Measurements from ENCODE around the gene GOLGA6L10. TPM values are rescaled to one million over a fixed set of nuclear protein-coding genes. Genes with fewer than 3 reads are reported as not detected.
"Not testable (repeated sequence)": the region's sequence is repeated elsewhere in the genome, so short reads cannot be mapped to it uniquely, and the experiment has no call there.

Gene GOLGA6L10
- total and polyA plus RNA-seq, 9 donors = 0.19 to 2.5 (median 0.71) TPM

GRCh38 chr15:82373661-82374060, 24.4 kb upstream of the GOLGA6L10 start:
- H3K9me3 ChIP-seq (replicated peaks; ENCODE audit: control insufficient read depth, low read depth, low read length); H3K36me3 ChIP-seq (ENCODE audit: control insufficient read depth, insufficient read depth, low read length); H3K4me1 ChIP-seq (ENCODE audit: control insufficient read depth, insufficient read depth, low read length); DNase-seq; H3K4me3 ChIP-seq (ENCODE audit: low read length); H3K27ac ChIP-seq (ENCODE audit: low read length); H3K27me3 ChIP-seq (ENCODE audit: control insufficient read depth, insufficient read depth, low read length): not testable (repeated sequence)
- no CpG with 5 or more reads among the region's 2 CpGs for WGBS (ENCODE audit: insufficient coverage)

- Histone ChIP-seq H3K4me3 (ENCODE audit: low read length) (no peak overlapping the region), H3K9me3 (replicated peaks; ENCODE audit: control insufficient read depth, low read depth, low read length) (no peaks in the 10 kb centered on the region), H3K27ac (ENCODE audit: low read length) (no peak overlapping the region), H3K4me1 (ENCODE audit: control insufficient read depth, insufficient read depth, low read length) (no peaks in the 10 kb centered on the region), H3K27me3 (ENCODE audit: control insufficient read depth, insufficient read depth, low read length) (no peaks in the 10 kb centered on the region), H3K36me3 (ENCODE audit: control insufficient read depth, insufficient read depth, low read length) (no peaks in the 10 kb centered on the region)
- no peak for DNase-seq
- WGBS (ENCODE audit: insufficient coverage) = 67% methylated on average over 2 of the region's 3 CpGs
These were observed 22.4 kb upstream of the GOLGA6L10 start for GRCh38 chr15:82371656-82372055.

- not testable (repeated sequence) for H3K9me3 ChIP-seq (replicated peaks; ENCODE audit: control insufficient read depth, low read depth, low read length); H3K36me3 ChIP-seq (ENCODE audit: control insufficient read depth, insufficient read depth, low read length); H3K27me3 ChIP-seq (ENCODE audit: control insufficient read depth, insufficient read depth, low read length); DNase-seq; H3K27ac ChIP-seq (ENCODE audit: low read length); H3K4me1 ChIP-seq (ENCODE audit: control insufficient read depth, insufficient read depth, low read length); H3K4me3 ChIP-seq (ENCODE audit: low read length)
- WGBS (ENCODE audit: insufficient coverage) = no CpG with 5 or more reads among the region's 3 CpGs
These were observed 18.5 kb upstream of the GOLGA6L10 start for GRCh38 chr15:82367790-82368189.

- not testable (repeated sequence) for H3K36me3 ChIP-seq (ENCODE audit: control insufficient read depth, insufficient read depth, low read length); H3K27ac ChIP-seq (ENCODE audit: low read length); DNase-seq; H3K27me3 ChIP-seq (ENCODE audit: control insufficient read depth, insufficient read depth, low read length); H3K4me1 ChIP-seq (ENCODE audit: control insufficient read depth, insufficient read depth, low read length); H3K4me3 ChIP-seq (ENCODE audit: low read length); H3K9me3 ChIP-seq (replicated peaks; ENCODE audit: control insufficient read depth, low read depth, low read length)
- WGBS (ENCODE audit: insufficient coverage) = no CpG with 5 or more reads among the region's 6 CpGs
These were observed 16.5 kb upstream of the GOLGA6L10 start for GRCh38 chr15:82365692-82366323.

- H3K9me3 ChIP-seq (replicated peaks; ENCODE audit: control insufficient read depth, low read depth, low read length); DNase-seq; H3K4me1 ChIP-seq (ENCODE audit: control insufficient read depth, insufficient read depth, low read length); H3K27ac ChIP-seq (ENCODE audit: low read length); H3K4me3 ChIP-seq (ENCODE audit: low read length); H3K27me3 ChIP-seq (ENCODE audit: control insufficient read depth, insufficient read depth, low read length); H3K36me3 ChIP-seq (ENCODE audit: control insufficient read depth, insufficient read depth, low read length): not testable (repeated sequence)
- no CpG with 5 or more reads among the region's 3 CpGs for WGBS (ENCODE audit: insufficient coverage)
These were observed 15.3 kb upstream of the GOLGA6L10 start for GRCh38 chr15:82364548-82364947.

- not testable (repeated sequence) for H3K36me3 ChIP-seq (ENCODE audit: control insufficient read depth, insufficient read depth, low read length)
- no CpG with 5 or more reads among the region's 3 CpGs for WGBS (ENCODE audit: insufficient coverage)
These were observed 13.5 kb upstream of the GOLGA6L10 start for GRCh38 chr15:82362790-82363189.

GRCh38 chr15:82360618-82361017, 11.3 kb upstream of the GOLGA6L10 start:
- H3K4me1 ChIP-seq (ENCODE audit: control insufficient read depth, insufficient read depth, low read length); H3K27ac ChIP-seq (ENCODE audit: low read length); DNase-seq; H3K27me3 ChIP-seq (ENCODE audit: control insufficient read depth, insufficient read depth, low read length); H3K9me3 ChIP-seq (replicated peaks; ENCODE audit: control insufficient read depth, low read depth, low read length); H3K36me3 ChIP-seq (ENCODE audit: control insufficient read depth, insufficient read depth, low read length); H3K4me3 ChIP-seq (ENCODE audit: low read length): not testable (repeated sequence)
- no CpG with 5 or more reads among the region's 7 CpGs for WGBS (ENCODE audit: insufficient coverage)

More at GRCh38 chr15:82362790-82363189, 13.5 kb upstream of the GOLGA6L10 start:
- not testable (repeated sequence) for H3K4me3 ChIP-seq (ENCODE audit: low read length); DNase-seq; H3K27ac ChIP-seq (ENCODE audit: low read length); H3K4me1 ChIP-seq (ENCODE audit: control insufficient read depth, insufficient read depth, low read length); H3K27me3 ChIP-seq (ENCODE audit: control insufficient read depth, insufficient read depth, low read length); H3K9me3 ChIP-seq (replicated peaks; ENCODE audit: control insufficient read depth, low read depth, low read length)

- not testable (repeated sequence) for H3K4me3 ChIP-seq (ENCODE audit: low read length); H3K27ac ChIP-seq (ENCODE audit: low read length); H3K36me3 ChIP-seq (ENCODE audit: control insufficient read depth, insufficient read depth, low read length); H3K4me1 ChIP-seq (ENCODE audit: control insufficient read depth, insufficient read depth, low read length); H3K9me3 ChIP-seq (replicated peaks; ENCODE audit: control insufficient read depth, low read depth, low read length); DNase-seq; H3K27me3 ChIP-seq (ENCODE audit: control insufficient read depth, insufficient read depth, low read length)
- no CpG with 5 or more reads among the region's 48 CpGs for WGBS (ENCODE audit: insufficient coverage)
These were observed 5.8 kb upstream of the GOLGA6L10 start for GRCh38 chr15:82355055-82355454.

GRCh38 chr15:82354546-82354945, 5.3 kb upstream of the GOLGA6L10 start:
- not testable (repeated sequence) for H3K27ac ChIP-seq (ENCODE audit: low read length); H3K27me3 ChIP-seq (ENCODE audit: control insufficient read depth, insufficient read depth, low read length); DNase-seq; H3K4me1 ChIP-seq (ENCODE audit: control insufficient read depth, insufficient read depth, low read length); H3K4me3 ChIP-seq (ENCODE audit: low read length); H3K36me3 ChIP-seq (ENCODE audit: control insufficient read depth, insufficient read depth, low read length); H3K9me3 ChIP-seq (replicated peaks; ENCODE audit: control insufficient read depth, low read depth, low read length)
- no CpG with 5 or more reads among the region's 12 CpGs for WGBS (ENCODE audit: insufficient coverage)

GRCh38 chr15:82347645-82348044, 1.6 kb downstream of the GOLGA6L10 start:
- WGBS (ENCODE audit: insufficient coverage) = no CpG with 5 or more reads among the region's 5 CpGs
- H3K36me3 ChIP-seq (ENCODE audit: control insufficient read depth, insufficient read depth, low read length); H3K27ac ChIP-seq (ENCODE audit: low read length); H3K27me3 ChIP-seq (ENCODE audit: control insufficient read depth, insufficient read depth, low read length); DNase-seq; H3K4me1 ChIP-seq (ENCODE audit: control insufficient read depth, insufficient read depth, low read length); H3K4me3 ChIP-seq (ENCODE audit: low read length); H3K9me3 ChIP-seq (replicated peaks; ENCODE audit: control insufficient read depth, low read depth, low read length): not testable (repeated sequence)

GRCh38 chr15:82345176-82345575, 4.1 kb downstream of the GOLGA6L10 start:
- H3K36me3 ChIP-seq (ENCODE audit: control insufficient read depth, insufficient read depth, low read length); H3K27me3 ChIP-seq (ENCODE audit: control insufficient read depth, insufficient read depth, low read length); H3K27ac ChIP-seq (ENCODE audit: low read length); DNase-seq; H3K9me3 ChIP-seq (replicated peaks; ENCODE audit: control insufficient read depth, low read depth, low read length); H3K4me3 ChIP-seq (ENCODE audit: low read length); H3K4me1 ChIP-seq (ENCODE audit: control insufficient read depth, insufficient read depth, low read length): not testable (repeated sequence)
- WGBS (ENCODE audit: insufficient coverage) = 86% methylated on average over 1 of the region's 2 CpGs
